GM13976 (cell line): ENCODE results near the gene TCEA3.

Experiments
- DNase-seq: peaks from one replicate; pipeline ENCODE4 v3.0.0; 2012; ENCODE audit warnings: low spot score
- CTCF ChIP-seq: IDR thresholded peaks from 2 replicates; pipeline ENCODE4 v1.5.1; 2012; ENCODE audit warnings: borderline replicate concordance, mild to moderate bottlenecking; ENCODE audit not compliant: insufficient read depth; ENCODE audit errors: extremely low read depth, missing control alignments, control extremely low read depth
- in situ Hi-C: fragments of 300-500 bp; cut with MboI; formaldehyde crosslinking; loops from one replicate; pipeline ENCODE4 v1.12.0; 2022; ENCODE audit warnings: low sequenced_read_pairs, mixed read lengths, inconsistent platforms; ENCODE audit not compliant: unreplicated experiment

Gene TCEA3

GRCh38 chr1:23403038-23403336, 21.6 kb downstream of the TCEA3 start:
- in situ Hi-C loops, result no loop called here
- no peak for TF ChIP-seq CTCF
- no peak for DNase-seq

- TF ChIP-seq CTCF, result no peak
- in situ Hi-C loops, result no loop called here
- DNase-seq, result no peak
Measured at GRCh38 chr1:23402286-23403037, 22.1 kb downstream of the TCEA3 start.

DNA sequence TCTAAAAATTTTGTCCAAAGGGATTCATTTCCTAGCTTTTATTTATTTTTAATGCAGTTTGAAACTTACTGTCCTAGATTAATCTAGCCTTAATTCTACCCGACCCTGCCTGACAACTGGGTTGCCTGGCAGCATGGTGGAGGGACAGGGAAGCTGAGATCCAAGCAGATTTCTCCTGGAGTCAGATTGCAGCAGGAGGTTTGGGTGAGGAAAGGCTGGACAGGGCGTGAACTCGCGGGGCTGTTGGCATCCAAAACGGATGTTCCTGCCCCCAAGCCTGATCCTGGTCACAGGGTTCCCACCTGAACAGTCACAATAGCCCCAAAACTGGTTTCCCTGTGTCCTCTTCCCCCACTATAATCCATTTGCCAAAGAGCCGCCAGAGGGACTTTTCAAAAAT, 23.2 kb downstream of the TCEA3 start:
- DNase-seq, result no peak
- TF ChIP-seq CTCF, result no peak
- in situ Hi-C loops, result no loop called here

GRCh38 chr1:23400324-23401114, 24.0 kb downstream of the TCEA3 start:
- no peak for TF ChIP-seq CTCF
- no peak for DNase-seq

DNA sequence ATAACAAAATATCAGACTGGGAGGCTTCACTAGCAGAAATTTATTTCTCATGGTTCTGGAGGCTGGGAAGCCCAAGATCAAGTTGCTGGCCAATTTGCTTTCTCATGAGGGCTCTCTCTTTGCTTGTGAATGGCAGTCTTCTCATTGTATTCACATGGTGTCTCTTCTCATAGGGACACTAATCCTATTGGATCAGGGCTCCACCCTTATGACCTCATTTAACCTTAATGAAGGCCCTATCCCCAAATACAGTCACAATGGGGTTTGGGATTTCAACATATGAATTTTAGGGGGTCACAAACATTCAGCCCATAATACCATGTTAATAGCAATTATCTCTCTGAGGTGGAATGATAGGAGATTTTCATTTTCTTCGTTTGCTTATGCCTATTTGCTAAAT, 25.3 kb downstream of the TCEA3 start:
- DNase-seq, result no peak
- TF ChIP-seq CTCF, result no peak
- in situ Hi-C loops, result no loop called here

More at GRCh38 chr1:23400324-23401114, 24.0 kb downstream of the TCEA3 start:
- in situ Hi-C loops, result no loop called here

DNA sequence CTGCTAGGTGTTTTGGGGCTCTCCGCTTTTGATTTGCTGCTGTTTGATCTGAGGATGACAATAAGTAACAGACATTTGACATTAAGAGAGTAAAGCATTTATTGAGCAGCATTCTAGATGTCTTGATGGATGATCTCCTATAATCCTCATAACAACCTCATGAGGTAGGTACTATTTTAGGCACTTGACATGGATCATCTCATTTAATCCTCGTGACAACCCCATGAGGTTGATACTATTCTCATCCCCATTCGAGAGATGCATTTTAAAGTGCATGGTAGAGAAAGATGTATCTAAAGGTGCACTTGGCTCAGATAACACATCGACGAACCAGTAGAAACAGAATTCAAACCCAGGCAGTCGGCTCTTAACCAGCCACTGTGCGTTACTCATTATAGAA, 26.6 kb downstream of the TCEA3 start:
- in situ Hi-C loops, result no loop called here
- TF ChIP-seq CTCF, result no peak
- no peak for DNase-seq
